GM12892 (cell line): ENCODE measurements around the gene ADGRG7.

Experiments
- POLR2A ChIP-seq: IDR thresholded peaks from 2 replicates; pipeline ENCODE4 v1.6.1; 2011; ENCODE audit warnings: low read depth, low read length, control low read depth
- POLR2AphosphoS5 ChIP-seq: IDR thresholded peaks from 2 replicates; pipeline ENCODE4 v1.6.1; 2011; ENCODE audit warnings: low read depth, low read length, control low read depth

DNA sequence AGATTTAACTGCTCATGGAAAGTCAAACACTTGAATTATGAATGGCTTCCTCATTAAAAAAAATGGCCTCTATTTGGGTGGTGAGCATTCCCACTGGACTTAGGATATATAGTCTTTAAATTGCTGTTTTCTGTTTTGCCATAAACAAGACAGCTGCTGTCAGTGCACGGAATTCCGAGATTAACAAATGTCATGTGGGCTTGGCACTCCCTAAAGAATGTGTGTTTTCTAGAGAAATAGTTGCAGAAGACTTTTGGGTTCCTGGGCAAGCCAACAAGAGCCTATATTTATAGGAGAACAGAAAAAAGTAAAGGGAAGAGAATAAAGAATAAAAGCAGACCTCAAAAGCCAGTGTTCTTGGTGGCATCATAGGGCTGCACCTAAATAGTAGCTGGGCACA, 86.3 kb downstream of the ADGRG7 start:
- no peak for TF ChIP-seq POLR2A
- no peak for TF ChIP-seq POLR2AphosphoS5
